Measurements from ENCODE around the gene RNF175.

GRCh38 chr4:153788051-153788412 is 28.2 kb upstream of the RNF175 start:
- TF ChIP-seq CTCF (IDR thresholded peaks at IDR 0.05 in 8 of 11, conservative IDR thresholded peaks at IDR 0.05 in 3 of 11) (no peak), POLR2AphosphoS5 (IDR thresholded peaks at IDR 0.05) (no peak), POLR2A (IDR thresholded peaks at IDR 0.05) (no peak)

Measured in spleen (tissue), 7 donors.